OCI-M2 (cell line): ENCODE data around the gene CHDH.

ENCODE experiments used
- DNase-seq: peaks from one replicate; lab custom pipeline; 2025; ENCODE audit not compliant: unreplicated experiment; lab: John Stamatoyannopoulos, UW

Gene CHDH

DNA sequence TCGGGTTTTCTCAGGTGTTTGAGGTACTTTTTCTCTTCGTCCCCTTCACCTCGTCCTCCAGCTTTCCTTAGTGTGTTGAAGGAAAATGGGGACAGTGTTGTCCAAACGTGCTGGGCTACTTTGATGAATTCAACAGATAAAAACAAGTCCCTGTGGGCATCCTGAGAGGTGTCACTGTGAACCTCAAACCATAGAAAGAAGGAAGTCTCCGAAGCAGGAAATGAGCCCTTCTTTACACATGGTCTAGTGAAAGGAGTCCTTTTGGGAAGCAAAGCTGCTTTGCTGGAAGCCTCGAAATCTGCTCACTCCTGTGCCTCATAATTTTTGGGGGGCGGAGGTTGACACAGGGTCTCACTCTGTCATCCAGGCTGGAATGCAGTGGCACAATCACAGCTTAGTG is 10.7 kb upstream of the CHDH start:
- DNase-seq, result no peak

DNA sequence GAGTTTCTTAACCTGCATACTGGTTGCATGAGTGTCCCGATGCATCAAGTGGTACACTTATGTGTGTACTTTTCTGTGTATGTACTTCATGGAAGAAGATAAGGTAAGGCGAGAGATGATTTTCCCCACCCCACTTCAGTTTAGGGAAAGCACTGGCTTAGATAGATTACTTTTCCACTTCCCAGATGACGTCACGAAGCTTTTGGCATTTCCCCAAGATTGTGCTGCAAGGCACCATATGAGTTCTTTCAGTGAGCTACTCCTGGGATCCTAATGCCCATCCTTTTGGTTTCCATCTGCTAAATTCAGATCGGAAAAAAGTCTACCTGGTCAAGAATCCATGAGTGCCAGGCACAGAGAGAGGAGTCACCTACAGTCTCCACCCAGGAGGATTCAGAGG is 4.7 kb upstream of the CHDH start:
- DNase-seq, result no peak

GRCh38 chr3:53849916-53850315 is 3.7 kb upstream of the CHDH start:
- no peak for DNase-seq

GRCh38 chr3:53846851-53847155 is 584 bp upstream of the CHDH start:
- no peak for DNase-seq

- DNase-seq, result no peak
Observed at GRCh38 chr3:53845881-53846133, 412 bp downstream of the CHDH start.

- no peak for DNase-seq
Observed at GRCh38 chr3:53845103-53845880, 927 bp downstream of the CHDH start.

DNA sequence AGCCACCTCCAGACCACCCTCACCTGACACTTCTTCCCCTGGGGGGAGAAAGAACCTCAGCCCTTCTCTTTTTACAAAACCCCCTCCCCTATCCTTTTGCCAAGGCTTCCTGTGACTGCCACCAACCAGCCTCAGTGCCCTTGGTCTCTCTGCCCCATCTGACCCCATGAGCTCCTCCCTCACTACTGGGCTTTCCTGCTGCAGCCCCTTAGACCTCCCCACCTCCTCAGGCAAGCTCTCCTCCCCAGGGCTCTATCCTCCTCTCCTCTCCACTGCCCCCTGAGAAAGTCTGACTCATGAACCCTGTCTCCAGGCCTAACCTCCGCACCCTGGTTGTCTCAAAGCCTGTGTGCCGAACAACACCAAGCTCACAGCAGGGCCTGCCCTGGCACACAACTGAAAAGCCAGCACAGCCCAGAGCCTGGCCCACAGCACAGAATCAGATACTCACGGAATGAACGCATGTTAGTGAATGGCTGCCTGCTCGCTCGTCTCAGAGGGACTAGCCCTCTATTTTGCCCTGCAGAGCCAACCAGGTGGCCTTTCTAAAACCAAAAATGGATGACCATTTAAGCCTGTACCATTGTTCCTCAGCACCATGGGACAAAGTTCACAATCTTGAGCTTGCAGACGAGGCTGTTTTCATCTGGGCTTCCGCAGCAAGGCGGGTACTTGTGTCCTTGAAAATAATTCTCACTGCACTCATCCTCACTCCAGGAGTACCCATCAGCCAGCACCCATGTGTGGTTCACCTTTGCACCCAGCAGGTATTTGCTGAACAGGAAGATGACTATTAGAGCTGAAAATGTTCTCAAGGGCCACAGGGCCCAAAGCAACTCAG is 1.7 kb downstream of the CHDH start:
- no peak for DNase-seq

GRCh38 chr3:53843195-53844177 is 2.7 kb downstream of the CHDH start:
- no peak for DNase-seq

DNA sequence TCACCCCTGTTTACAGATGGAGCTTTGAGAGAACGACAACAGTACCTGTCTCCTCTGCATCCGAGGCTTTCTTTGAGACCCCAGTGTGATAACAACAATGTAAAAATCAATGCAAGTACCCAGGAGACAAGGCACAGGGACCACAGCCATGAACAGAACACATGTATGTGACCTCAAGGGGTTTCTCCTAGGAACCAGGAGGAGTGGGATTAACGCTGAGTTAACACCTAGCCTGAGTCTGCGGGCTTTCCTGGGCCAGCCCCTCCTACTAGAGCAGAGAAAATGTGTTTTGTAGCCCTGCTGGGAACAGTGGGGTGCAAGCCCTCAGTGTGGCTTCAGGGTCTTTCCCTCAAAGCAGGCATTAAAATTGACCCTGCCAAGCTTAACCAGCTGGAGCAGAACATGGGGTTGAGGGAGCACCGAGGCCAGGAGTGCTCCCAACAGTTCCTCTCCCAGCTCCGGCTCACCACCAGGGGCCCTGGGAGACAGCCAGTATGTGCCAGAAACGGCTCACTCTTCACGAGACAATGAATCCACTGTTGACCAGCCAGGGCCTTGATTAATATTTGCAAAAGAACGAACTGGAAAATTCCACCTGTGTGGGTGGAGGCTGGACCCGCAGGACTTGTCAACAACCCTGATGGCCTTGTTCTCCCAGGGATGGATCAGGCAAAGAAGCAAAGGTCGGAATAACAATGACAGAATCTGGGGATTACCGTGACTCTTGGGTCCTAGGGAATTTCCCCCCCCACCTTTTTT is 3.6 kb downstream of the CHDH start:
- DNase-seq, result no peak

DNA sequence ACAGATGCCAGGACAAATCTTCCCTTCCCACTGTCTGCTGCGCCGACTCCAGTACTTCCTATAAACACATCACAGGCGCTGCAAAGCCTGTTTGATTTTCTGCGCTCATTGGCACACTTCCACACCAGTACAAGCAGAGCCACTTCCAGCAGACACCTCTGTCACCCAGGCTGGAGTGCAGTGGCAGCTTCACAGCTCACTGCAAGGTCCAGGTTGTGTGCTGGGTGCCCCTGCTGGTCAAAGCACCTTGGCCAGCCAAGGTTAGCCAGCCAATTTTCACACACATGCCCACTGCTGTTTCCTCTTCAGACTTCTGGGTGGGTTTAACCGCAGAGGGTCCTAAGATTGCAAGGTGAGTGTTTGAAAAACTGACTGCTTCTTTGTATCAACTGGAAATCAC is 4.9 kb downstream of the CHDH start:
- DNase-seq, result no peak

DNA sequence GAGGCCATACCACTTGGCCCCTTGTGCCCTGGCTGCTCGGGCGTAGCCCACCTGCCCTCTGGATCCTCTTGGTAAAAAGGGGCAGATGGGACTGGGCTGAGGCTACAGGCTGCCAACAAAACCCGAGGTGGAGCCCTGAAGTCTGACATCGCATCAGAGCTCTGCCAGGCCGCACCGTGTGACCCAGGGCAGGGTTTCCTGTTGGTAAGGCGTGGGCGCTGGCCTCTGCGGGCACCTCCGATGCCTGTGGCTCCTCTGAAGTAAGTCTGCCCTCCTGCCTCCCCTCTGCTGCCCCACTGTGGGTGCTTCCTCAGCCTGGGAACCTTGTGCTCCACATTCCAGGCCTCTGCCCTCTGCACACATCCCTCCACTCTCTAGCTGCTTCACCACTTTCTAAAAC is 8.9 kb downstream of the CHDH start:
- no peak for DNase-seq

DNA sequence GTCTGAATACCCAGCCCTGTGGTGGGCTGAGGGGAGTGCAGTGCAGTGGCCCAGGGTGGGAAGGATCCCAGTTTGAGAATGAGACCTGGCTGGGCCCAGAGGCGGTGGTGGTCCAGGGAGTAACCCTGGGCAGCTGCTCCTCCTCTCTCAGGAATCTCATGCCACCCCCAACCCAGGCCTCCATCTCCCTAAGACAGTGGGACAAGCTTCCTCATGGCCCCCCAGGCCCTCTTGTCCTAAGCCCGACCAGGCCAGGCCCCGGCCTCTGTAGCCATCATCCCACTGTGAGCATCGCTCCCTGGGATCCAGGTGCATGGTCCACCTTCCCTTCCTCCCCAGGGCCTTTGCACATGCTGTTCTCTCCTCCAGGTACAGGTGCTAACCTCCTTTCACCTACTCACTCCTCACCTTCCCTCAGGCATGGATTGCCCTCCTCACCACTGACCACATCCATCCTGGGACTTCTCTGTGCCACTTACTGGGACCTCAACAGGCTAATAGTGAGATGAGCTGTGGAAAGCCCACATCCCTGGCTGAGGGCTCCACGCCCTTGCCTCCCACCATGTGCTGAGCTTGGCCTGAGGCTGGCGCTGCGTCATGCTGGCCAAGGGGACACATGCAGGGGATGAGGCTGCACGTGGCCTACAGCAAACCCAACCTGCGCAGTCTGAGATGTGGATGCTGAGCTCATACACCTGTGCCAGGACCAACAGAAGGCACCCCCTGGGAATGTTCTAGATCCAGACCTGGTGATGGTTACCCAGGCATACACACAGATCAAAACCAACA is 9.9 kb downstream of the CHDH start:
- no peak for DNase-seq

DNA sequence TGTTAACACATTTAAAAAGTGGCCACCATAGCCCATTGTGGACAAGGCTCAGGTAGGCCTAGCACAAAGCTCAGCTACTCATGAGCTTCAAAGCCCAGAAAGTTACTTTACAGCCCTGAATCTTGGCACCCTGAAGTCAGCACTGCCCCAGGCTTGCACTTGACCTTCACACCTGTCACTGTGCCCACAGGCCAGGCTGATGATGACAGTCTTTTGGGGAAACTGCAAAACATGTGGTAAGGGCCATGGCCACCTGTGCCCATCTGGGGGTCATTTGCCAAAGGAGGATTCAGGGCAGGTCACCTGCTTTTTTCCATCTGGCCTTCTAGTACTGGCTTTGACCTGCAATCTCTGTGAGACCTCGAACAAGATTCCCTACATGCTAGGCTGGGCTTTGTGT is 11.0 kb downstream of the CHDH start:
- no peak for DNase-seq

DNA sequence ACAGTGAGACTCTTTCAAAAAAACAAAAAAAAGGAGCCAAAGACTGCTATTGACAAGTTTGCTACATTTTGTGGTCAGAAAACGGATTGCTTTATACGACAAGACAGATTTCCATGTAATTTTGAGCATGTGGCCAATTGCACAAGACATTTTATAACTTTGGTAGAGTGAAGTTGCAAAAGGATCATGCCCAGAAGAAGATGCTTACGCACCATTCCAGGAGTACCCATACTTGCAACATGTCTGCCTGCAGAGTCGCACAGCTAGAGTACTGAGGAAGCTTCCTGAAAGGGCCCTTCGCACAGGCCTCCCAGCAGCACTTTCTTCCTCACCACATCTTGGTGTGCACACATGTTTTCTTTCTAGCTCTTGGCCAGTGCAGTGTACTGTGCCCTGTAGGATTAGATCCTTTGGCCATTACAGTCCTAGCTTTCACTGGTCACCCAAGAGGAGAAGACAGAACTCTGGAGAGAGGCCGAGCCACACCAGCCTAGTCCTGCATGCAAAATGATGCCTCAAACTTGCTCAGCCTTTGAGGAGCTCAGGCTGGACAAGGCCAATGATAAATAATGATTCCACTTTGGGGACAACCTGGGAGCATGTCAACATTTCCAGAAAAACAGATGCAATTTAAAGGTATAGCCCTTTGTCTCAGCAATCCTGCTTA is 11.7 kb downstream of the CHDH start:
- no peak for DNase-seq

DNA sequence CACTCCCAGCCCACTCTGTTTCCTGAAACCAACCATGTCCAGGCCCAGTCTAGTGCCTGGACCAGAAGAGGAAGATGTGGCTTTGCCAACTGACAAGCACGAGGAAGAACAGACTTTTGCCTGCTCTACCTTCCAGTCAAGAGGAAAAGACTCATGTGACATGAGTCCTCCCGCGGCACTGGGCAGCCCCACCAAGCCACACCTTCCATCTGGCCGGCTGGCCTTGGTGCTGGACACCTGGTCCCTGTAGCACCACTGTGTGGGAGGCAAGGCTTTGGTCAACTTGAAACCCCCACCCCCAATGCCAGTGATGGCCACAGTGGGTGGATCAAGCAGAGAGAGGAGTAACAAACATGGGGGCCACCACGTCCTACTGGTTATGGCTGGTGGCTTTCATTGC is 12.5 kb downstream of the CHDH start:
- no peak for DNase-seq

- DNase-seq, result no peak
Observed at GRCh38 chr3:53833053-53833645, 13.1 kb downstream of the CHDH start.

GRCh38 chr3:53830944-53831343 is 15.3 kb downstream of the CHDH start:
- no peak for DNase-seq

- DNase-seq, result no peak
Observed at GRCh38 chr3:53829605-53830004, 16.6 kb downstream of the CHDH start.

GRCh38 chr3:53828581-53828980 is 17.6 kb downstream of the CHDH start:
- no peak for DNase-seq
